ENCODE measurements around the gene ACP2. TPM values are rescaled to one million over a fixed set of nuclear protein-coding genes. Genes with fewer than 3 reads are reported as not detected.

Gene ACP2
- total and polyA plus RNA-seq, 10 of the 15 experiments (the other 5 are each of a cell fraction or from before 2014, with no cell fraction given) = 0.98 to 11.7 (median 7.4) TPM

- TF ChIP-seq, protein P1, sequence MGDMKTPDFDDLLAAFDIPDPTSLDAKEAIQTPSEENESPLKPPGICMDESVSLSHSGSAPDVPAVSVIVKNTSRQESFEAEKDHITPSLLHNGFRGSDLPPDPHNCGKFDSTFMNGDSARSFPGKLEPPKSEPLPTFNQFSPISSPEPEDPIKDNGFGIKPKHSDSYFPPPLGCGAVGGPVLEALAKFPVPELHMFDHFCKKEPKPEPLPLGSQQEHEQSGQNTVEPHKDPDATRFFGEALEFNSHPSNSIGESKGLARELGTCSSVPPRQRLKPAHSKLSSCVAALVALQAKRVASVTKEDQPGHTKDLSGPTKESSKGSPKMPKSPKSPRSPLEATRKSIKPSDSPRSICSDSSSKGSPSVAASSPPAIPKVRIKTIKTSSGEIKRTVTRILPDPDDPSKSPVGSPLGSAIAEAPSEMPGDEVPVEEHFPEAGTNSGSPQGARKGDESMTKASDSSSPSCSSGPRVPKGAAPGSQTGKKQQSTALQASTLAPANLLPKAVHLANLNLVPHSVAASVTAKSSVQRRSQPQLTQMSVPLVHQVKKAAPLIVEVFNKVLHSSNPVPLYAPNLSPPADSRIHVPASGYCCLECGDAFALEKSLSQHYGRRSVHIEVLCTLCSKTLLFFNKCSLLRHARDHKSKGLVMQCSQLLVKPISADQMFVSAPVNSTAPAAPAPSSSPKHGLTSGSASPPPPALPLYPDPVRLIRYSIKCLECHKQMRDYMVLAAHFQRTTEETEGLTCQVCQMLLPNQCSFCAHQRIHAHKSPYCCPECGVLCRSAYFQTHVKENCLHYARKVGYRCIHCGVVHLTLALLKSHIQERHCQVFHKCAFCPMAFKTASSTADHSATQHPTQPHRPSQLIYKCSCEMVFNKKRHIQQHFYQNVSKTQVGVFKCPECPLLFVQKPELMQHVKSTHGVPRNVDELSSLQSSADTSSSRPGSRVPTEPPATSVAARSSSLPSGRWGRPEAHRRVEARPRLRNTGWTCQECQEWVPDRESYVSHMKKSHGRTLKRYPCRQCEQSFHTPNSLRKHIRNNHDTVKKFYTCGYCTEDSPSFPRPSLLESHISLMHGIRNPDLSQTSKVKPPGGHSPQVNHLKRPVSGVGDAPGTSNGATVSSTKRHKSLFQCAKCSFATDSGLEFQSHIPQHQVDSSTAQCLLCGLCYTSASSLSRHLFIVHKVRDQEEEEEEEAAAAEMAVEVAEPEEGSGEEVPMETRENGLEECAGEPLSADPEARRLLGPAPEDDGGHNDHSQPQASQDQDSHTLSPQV (IDR thresholded peaks at IDR 0.05) = no peak
- TF ChIP-seq POLR2AphosphoS5 (IDR thresholded peaks at IDR 0.05; ENCODE audit: low read length) (peak; percentile 82; the same call in 1 of the 2 replicates), NR2C1 (IDR thresholded peaks at IDR 0.05) (peak; percentile 30), TCF12 (IDR thresholded peaks at IDR 0.05; ENCODE audit: low read depth, low read length) (0 out of 2 replicates have a peak, but pooled peaks have one; percentile 6), E2F4 (IDR thresholded peaks at IDR 0.05; ENCODE audit: low read depth, low read length) (peak; percentile 8; the same call in 1 of the 2 replicates), LARP7 (IDR thresholded peaks at IDR 0.05) (no peak)
Observed at GRCh38 chr11:47269829-47270305, 21.3 kb upstream of the ACP2 start, which contains the start of gene MADD (continued).

Measured in GM12878 (cell line).